Psoas muscle (tissue), 8 donors: Measurements from ENCODE around the gene TPGS1. TPM values are rescaled to one million over a fixed set of nuclear protein-coding genes. Genes with fewer than 3 reads are reported as not detected.

ENCODE experiments used
- ATAC-seq, 4 donors: fragments of 200-7000 bp; cut with Tn5 transposase; one replicate each; pipeline ENCODE4 v1.9.1; 2020; ENCODE audit warnings: moderate library complexity in 3 of 4, mild to moderate bottlenecking in 2 of 4
- DNase-seq, 2 donors: peaks; one replicate each; pipeline ENCODE4 v3.0.0-alpha.2; 2020
- H3K27ac ChIP-seq: fragments of 200-600 bp; one replicate; pipeline ENCODE4 v1.8.0; 2022
- H3K27me3 ChIP-seq, 3 donors: fragments of 200-600 bp in 1 of 3; one replicate each; pipeline versions ENCODE4 v1.6.1 to v1.8.0; 2013 to 2022; ENCODE audit warnings: low read length in 2 of 3, mild to moderate bottlenecking in 2 of 3, moderate library complexity in 1 of 3; ENCODE audit not compliant: insufficient read depth in 3 of 3
- H3K36me3 ChIP-seq, 2 donors: fragments of 200-600 bp in 1 of 2; one replicate each; pipeline versions ENCODE4 v1.6.1 to v1.8.0; 2013 to 2022; ENCODE audit warnings: low read depth in 1 of 2, mild to moderate bottlenecking in 1 of 2, moderate library complexity in 1 of 2; ENCODE audit not compliant: insufficient read depth in 1 of 2
- H3K4me1 ChIP-seq: fragments of 200-600 bp; one replicate; pipeline ENCODE4 v1.8.0; 2022
- H3K4me3 ChIP-seq: fragments of 200-600 bp; one replicate; pipeline ENCODE4 v1.8.0; 2022; ENCODE audit warnings: mild to moderate bottlenecking
- H3K9me3 ChIP-seq: fragments of 200-600 bp; one replicate; pipeline ENCODE4 v1.8.0; 2022
- CTCF ChIP-seq: fragments of 200-600 bp; IDR thresholded peaks from one replicate; pipeline ENCODE4 v1.8.0; 2022; ENCODE audit warnings: antibody characterized with exemption
- WGBS, 3 donors: extraction: QIAGEN DNeasy Blood & Tissue Kit; methylation state at CpG; one replicate each; pipeline versions ENCODE4 v1.1.6 to v1.1.7; 2013; 5-methylcytosine and 5-hydroxymethylcytosine counted together
- intact Hi-C, 2 donors: fragments of 100-400 bp; cut with DNase I; formaldehyde crosslinking; loops; one replicate each; pipeline versions ENCODE4 v1.11.0 to v1.14.2; 2022
- polyA plus RNA-seq, 3 donors: library from polyadenylated mRNA; stranded (reverse); fragments of 200-250 nt; gene quantifications; one replicate each; pipeline ENCODE4 v1.2.3, GENCODE V29; 2013
- total RNA-seq, 4 donors: library from RNA; stranded (reverse); fragmentation: NEBNext Ultra II Directional in 2 of 4; extraction: Animal tissue kit (Norgen Biotek cat#: 25700) in 2 of 4; gene quantifications; one replicate each; pipeline versions ENCODE4 v1.2.1 to v1.2.4, GENCODE V29; 2021 to 2023
- donor health status: healthy with polysubstance abuse.
- donor health status: DM: no; HTN: no; CAD: no; lungs with moderate emphysema.
- donor health status: Bipolar disorder and iron deficiency.
- donor health status: healthy.
- donor health status: DM: yes; HTN: yes; CAD: no.
- donor health status: DM: no; HTN: no; CAD: no.
- donor health status: DM: no; HTN: no; CAD: no.
- donor health status: DM: yes; HTN: yes; CAD: no.

Gene TPGS1
- total and polyA plus RNA-seq, 7 donors: 8.9 to 16.6 (median 10.6) TPM

DNA sequence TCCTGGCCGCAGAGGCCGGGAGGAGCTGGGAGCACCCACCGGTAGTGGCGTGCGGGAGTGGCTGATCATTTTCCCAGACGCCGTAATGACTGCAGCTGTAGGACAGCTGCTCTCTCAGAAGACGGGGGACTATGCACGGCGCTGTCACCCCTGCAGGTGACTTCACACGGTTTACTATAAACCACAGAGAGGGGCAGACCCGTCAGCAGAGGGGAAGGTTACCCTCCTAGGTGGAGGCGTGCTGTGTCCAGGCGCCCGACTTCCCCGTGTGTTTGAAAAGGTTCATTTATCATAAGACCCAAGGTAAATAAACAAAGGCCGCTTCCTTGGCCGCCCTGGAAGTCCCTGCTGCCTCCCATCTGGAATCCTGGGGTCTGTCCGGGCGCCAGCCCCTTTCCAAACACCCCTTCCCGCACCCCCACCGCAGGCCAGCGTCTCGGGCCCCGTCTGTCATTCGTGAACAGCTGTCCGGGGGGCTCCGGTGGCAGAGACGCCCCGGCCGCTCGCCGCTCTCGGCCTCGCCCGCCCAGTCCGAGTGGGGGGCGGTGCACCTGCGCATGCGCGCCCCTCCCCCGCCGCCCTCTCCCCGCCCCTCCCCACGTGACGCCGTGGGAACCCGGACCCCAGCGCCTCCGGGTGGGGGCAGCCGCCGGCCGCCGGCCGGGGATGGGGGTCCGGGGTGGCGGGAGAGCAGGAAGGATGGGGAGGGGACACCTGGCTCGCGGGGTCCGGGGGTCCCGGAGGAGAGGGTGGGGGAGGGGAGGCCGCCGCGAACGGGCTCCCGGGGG, 47.4 kb upstream of the TPGS1 start:
- H3K4me3 ChIP-seq: peak overlapping the region; percentile 73
- peak; percentile 66 to 79 for DNase-seq

DNA sequence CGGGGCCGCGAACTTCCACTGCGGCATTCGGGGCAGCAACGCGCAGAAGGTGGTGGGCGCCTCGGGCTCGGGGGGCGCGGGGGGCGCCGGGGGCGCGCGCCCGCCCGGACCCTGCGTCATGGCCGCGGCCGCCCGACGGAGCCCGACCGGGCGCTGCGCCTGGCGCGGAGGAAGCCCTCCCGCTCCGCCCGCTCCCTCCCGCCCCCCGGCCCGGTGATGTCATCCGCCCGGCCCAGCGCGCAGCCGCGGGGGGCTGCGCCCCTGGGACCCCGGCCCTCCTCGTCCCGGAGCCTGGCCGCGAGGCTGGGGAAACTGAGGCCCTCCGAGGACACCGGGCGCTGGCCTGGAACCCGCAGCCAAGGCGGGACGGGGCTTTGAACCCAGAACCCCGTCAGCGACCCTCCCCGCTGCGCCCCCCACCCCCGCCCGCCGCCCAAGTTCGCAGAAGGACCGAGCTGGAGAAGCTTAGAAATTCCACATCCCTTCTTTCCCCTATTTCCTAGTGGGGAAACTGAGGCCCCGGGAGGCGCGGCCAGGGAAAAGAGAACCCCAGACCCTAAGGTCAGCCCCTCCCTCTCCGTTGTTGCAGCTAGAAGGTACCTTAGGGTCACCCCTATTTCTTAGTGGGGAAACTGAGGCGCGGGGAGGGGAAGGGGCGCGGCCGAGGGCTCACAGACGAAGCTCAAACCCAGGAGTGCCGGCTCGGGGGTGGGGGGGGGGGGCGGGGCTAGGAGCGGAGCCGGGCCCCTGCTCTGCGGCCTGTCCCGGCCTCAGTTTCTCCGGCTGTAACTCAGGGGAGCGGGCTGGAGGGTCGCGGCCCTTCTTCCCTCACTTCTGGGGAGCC, 46.2 kb upstream of the TPGS1 start, which contains the start of gene SHC2:
SHC2 (minus strand) TSS at position 157 of the 844 bp plus-strand sequence; CDS start at position 120, 37 bp downstream.
- 0 to 3% (median 2%) methylated on average over 19 to 85 of the region's 85 CpGs for WGBS, 3 donors
- Histone ChIP-seq H3K36me3 (no peaks in the 10 kb centered on the region), H3K4me3 (peak within 1 kb of the TSS; percentile 73), H3K9me3 (no peaks in the 10 kb centered on the region), H3K4me1 (no peaks in the 10 kb centered on the region), H3K27me3 (peaks cover 0 to 24% (median 10%) of the 10 kb centered on the region in 3 donors), H3K27ac (peak within 1 kb of the TSS; percentile 69)
- no peak for TF ChIP-seq CTCF
- ATAC-seq: peak in 2 of 4 donors; percentile 16 to 30
- intact Hi-C loops: no loop called here
- peak in 1 of 2 donors; percentile 49 for DNase-seq

More for the DNA sequence above, 47.4 kb upstream of the TPGS1 start:
- H3K36me3 ChIP-seq: no peaks in the 10 kb centered on the region
- peak overlapping the region; percentile 69 for H3K27ac ChIP-seq
- no peaks in the 10 kb centered on the region for H3K4me1 ChIP-seq
- no peak for TF ChIP-seq CTCF
- no peaks in the 10 kb centered on the region for H3K9me3 ChIP-seq
- H3K27me3 ChIP-seq: peaks cover 0 to 24% (median 10%) of the 10 kb centered on the region in 3 donors
- ATAC-seq: peak; percentile 70 to 76 (median 74)
- intact Hi-C loops: no loop called here
- WGBS, 3 donors: 1 to 2% (median 2%) methylated on average over 38 to 66 of the region's 66 CpGs

GRCh38 chr19:461721-462551, 45.4 kb upstream of the TPGS1 start:
- TF ChIP-seq CTCF: no peak
- no peak for DNase-seq

GRCh38 chr19:463483-464207, 43.7 kb upstream of the TPGS1 start:
- WGBS, 3 donors: 72 to 77% (median 75%) methylated on average over 29 to 35 of the region's 35 CpGs
- peak in 2 of 4 donors; percentile 32 to 40 for ATAC-seq

More at GRCh38 chr19:461721-462551, 45.4 kb upstream of the TPGS1 start:
- ATAC-seq: peak; percentile 11 to 57 (median 36)
- intact Hi-C loops: no loop called here
- peaks cover 0 to 24% (median 10%) of the 10 kb centered on the region in 3 donors for H3K27me3 ChIP-seq
- no peaks in the 10 kb centered on the region for H3K9me3 ChIP-seq
- H3K4me3 ChIP-seq: peak overlapping the region; percentile 41
- WGBS, 3 donors: 6 to 15% (median 10%) methylated on average over 27 to 60 of the region's 60 CpGs
- no peak overlapping the region for H3K27ac ChIP-seq
- H3K4me1 ChIP-seq: no peaks in the 10 kb centered on the region
- H3K36me3 ChIP-seq: no peaks in the 10 kb centered on the region

More at GRCh38 chr19:463483-464207, 43.7 kb upstream of the TPGS1 start:
- no peak for DNase-seq
- no peak for TF ChIP-seq CTCF
- Histone ChIP-seq H3K27me3 (peaks cover 0 to 24% (median 10%) of the 10 kb centered on the region in 3 donors), H3K27ac (no peak overlapping the region), H3K4me3 (no peak overlapping the region), H3K4me1 (no peaks in the 10 kb centered on the region), H3K9me3 (no peaks in the 10 kb centered on the region), H3K36me3 (no peaks in the 10 kb centered on the region)
- intact Hi-C loops: no loop called here
